Stimulated activated CD8-positive, alpha-beta memory T cell treated with anti-CD3 and anti-CD28 coated beads, Interleukin-12 subunit alpha, Interleukin-12 subunit beta, amount 100 ng/mL, for 24 hours (primary cell): Measurements from ENCODE around the gene NSUN6.
"Not testable (repeated sequence)": the region's sequence is repeated elsewhere in the genome, so short reads cannot be mapped to it uniquely, and the experiment has no call there.

Source experiments
- DNase-seq: peaks from one replicate; pipeline ENCODE4 v3.0.0-alpha.2; 2020; ENCODE audit errors: extremely low read depth

NSUN6 gene

DNA sequence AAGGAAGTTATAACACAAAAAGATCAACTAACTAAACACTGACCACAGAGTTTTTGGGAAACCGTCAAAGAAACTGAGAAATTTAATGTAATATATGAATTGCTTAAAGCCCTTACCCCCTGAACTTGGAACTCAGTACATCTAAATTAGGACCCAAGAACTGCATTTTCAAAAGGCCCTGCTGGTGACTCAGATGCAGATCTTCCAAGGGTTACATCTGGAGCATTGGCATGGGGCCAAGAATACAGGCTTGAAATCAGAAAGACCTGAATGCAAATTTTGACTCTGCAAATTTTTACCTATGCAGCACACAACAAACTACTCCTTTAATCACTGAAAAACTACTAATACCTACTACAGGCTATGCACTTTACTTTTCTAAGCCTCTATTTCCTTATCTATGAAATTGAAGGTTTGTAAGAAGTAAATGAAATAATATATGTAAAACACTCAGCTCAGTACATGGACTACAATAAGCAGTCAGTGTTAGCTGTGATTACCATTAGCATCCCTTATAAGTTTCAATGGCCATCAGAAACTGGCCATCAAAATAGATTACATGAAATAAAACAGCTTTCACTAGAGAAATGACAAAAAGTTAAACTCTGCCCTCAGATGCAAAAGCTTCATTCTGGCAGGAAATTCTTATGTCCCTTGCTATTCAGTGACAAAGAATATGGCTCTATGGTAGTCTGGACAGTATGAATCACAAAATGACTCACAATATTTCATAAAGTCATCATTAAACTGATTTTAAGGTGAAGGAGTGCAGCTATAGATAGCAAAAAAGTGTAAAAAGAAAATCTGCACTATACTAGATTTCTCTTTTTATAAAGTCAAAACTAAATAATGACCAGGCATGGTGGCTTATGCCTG lies 43.6 kb downstream of the NSUN6 start:
- no peak for DNase-seq

GRCh38 chr10:18606051-18606695 lies 45.2 kb downstream of the NSUN6 start:
- no peak for DNase-seq

GRCh38 chr10:18601321-18601720 lies 50.1 kb downstream of the NSUN6 start:
- no peak for DNase-seq

DNA sequence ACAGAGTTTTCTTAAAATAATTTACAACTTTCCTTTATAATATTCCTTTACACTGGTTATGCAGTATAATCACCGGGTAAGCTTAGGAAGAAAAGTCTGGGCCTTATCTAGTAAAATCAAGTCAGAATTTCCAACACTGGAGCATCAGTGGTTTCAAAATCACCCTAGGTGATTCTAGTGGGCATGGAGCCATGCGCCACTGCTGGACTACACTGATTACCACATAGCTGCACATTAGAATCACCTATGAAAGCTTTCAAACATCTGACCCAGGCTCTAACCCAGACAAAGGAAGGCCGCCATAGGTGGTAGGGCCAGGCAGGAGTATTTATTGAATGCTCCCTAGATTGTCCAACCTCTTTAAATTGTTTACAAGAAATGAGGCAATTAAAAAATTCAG lies 52.0 kb downstream of the NSUN6 start:
- DNase-seq: no peak

DNA sequence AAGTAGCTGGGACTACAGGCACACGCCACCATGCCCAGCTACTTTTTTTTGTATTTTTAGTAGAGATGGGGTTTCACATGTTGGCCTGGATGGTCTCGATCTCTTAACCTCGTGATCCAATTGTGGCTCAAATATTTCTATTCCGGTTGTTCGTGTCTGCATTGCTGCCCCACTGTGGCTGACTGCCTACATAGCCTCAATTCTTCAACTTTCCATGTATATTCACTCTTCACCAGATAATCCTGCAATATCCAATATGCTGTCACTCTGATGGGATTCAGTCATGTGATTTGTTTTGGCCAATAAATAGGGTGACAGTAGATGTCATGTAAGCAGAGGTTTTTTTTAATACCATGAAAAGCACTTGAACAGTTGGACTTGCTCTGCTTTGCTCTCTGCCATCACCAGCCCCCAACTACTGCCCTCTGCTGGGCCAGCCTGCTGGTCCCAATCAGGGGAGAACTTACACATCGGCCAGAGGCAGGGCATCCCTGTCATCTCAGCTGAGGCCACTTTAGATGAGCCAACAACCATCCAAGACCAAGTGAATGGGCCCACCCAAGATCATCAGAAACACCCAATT lies 56.7 kb downstream of the NSUN6 start:
- DNase-seq: no peak

- not testable (repeated sequence) for DNase-seq
Observed at GRCh38 chr10:18591141-18591540, 60.2 kb downstream of the NSUN6 start.

GRCh38 chr10:18586637-18587036 lies 64.8 kb downstream of the NSUN6 start:
- not testable (repeated sequence) for DNase-seq

- no peak for DNase-seq
Observed at GRCh38 chr10:18583575-18584270, 67.7 kb downstream of the NSUN6 start.

- no peak for DNase-seq
Observed at GRCh38 chr10:18582803-18583202, 68.6 kb downstream of the NSUN6 start.

DNA sequence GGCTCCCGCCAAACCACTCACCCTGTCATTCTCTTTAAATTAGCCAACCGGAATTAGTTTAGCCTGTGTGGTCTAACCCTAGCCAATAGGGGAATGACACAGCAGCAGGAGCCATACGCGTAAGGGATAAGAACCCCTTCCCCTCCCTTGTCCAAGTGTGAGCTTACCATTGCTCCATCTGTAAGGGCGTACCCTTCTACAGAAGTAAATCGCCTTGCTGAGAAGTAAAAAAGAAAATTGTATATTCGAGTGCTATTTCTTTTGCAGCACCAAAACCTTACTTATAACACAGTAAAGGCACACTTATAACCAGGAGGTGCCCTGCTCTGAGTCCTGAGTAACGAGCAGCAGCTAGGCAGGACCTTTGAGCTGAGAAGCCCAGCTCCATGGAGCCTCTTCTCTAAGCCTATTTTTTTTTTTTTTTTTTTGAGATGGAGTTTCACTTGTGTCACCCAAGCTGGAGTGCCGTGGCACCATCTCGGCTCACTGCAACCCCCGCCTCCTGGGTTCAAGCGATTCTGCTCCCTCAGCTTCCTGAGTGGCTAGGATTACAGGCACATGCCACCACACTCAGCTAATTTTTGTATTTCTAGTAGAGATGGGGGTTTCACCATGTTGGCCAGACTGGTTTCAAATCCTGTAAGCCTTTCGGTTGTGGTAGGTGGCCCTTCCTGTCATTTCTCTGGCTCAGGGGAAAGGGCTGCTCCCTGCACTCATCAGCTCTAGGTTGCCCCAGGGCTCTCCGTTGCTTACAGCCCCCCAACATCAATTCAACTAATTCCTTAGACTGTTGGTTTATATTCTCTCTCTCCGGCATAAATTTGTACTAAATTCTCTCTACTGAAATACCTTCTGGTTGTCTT lies 73.3 kb downstream of the NSUN6 start:
- DNase-seq: no peak

GRCh38 chr10:18576586-18576985 lies 74.8 kb downstream of the NSUN6 start:
- DNase-seq: no peak

GRCh38 chr10:18572959-18573561 lies 78.3 kb downstream of the NSUN6 start:
- DNase-seq: no peak

GRCh38 chr10:18571780-18572179 lies 79.6 kb downstream of the NSUN6 start:
- DNase-seq: no peak

- DNase-seq: no peak
Observed at GRCh38 chr10:18571076-18571475, 80.3 kb downstream of the NSUN6 start.

DNA sequence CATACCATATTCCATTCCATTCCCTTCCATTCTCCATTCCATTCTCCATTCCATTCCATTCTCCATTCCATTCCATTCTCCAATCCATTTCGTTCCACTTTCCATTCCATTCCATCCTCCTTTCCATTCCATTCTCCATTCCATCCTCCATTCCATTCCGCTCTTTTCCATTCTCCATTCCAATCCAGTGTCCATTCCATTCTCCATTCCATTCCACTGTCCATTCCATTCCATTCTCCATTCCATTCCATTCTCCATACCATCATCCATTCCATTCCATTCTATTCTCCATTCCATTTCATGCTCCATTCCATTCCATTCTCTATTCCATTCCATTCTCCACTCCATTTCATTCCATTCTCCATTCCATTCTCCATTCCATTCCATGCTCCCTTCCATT lies 81.0 kb downstream of the NSUN6 start:
- DNase-seq: not testable (repeated sequence)

- no peak for DNase-seq
Observed at GRCh38 chr10:18567343-18567856, 84.0 kb downstream of the NSUN6 start.

GRCh38 chr10:18566177-18566576 lies 85.2 kb downstream of the NSUN6 start:
- no peak for DNase-seq

- DNase-seq: no peak
Observed at GRCh38 chr10:18565006-18565405, 86.4 kb downstream of the NSUN6 start.

- DNase-seq: no peak
Observed at GRCh38 chr10:18563003-18563726, 88.2 kb downstream of the NSUN6 start.
